ENCODE data around the gene TBCC. TPM values are rescaled to one million over a fixed set of nuclear protein-coding genes. Genes with fewer than 3 reads are reported as not detected.
"Not testable (repeated sequence)": the region's sequence is repeated elsewhere in the genome, so short reads cannot be mapped to it uniquely, and the experiment has no call there.

Gene TBCC
- total RNA-seq, 1 experiment from 2014 or later = 36.2 TPM

GRCh38 chr6:42744351-42744893 lies 1.5 kb downstream of the TBCC start:
- H3K27me3 Mint-ChIP-seq (ENCODE audit: unreplicated experiment) = no peaks in the 10 kb centered on the region
- no peak overlapping the region for H3K27ac Mint-ChIP-seq (ENCODE audit: unreplicated experiment)
- no peaks in the 10 kb centered on the region for H3K9me3 Mint-ChIP-seq (ENCODE audit: low read depth, unreplicated experiment)
- TF ChIP-seq CTCF (IDR thresholded peaks at IDR 0.05; ENCODE audit: unreplicated experiment) = no peak
- H3K4me1 Mint-ChIP-seq (ENCODE audit: low read depth, unreplicated experiment) = peaks cover 26% of the 10 kb centered on the region
- H3K36me3 Mint-ChIP-seq (ENCODE audit: insufficient read depth, unreplicated experiment) = peaks cover 40% of the 10 kb centered on the region
- CTCF ChIA-PET = interaction anchor here (0.5 kb wide), 1 partner anchor 130 kb away, joined by 3 read pairs; no protein-coding TSS in a partner anchor
- BruUV-seq (replicated peaks) = no TSS peak
- peak overlapping the region; percentile 88 for H3K4me3 Mint-ChIP-seq (ENCODE audit: low read depth, unreplicated experiment)
- DNase-seq = no peak
- intact Hi-C loops (cut with micrococcal nuclease; ENCODE audit: unreplicated experiment) = no loop called here

- Mint-ChIP-seq H3K27me3 (ENCODE audit: unreplicated experiment) (peaks cover 12% of the 10 kb centered on the region), H3K36me3 (ENCODE audit: insufficient read depth, unreplicated experiment) (peaks cover 32% of the 10 kb centered on the region), H3K4me3 (ENCODE audit: low read depth, unreplicated experiment) (no peak overlapping the region), H3K4me1 (ENCODE audit: low read depth, unreplicated experiment) (peaks cover 9% of the 10 kb centered on the region), H3K9me3 (ENCODE audit: low read depth, unreplicated experiment) (no peaks in the 10 kb centered on the region), H3K27ac (ENCODE audit: unreplicated experiment) (no peak overlapping the region)
- no peak for TF ChIP-seq CTCF (IDR thresholded peaks at IDR 0.05; ENCODE audit: unreplicated experiment)
- no peak for DNase-seq
- no TSS peak for BruUV-seq (replicated peaks)
- intact Hi-C loops (cut with micrococcal nuclease; ENCODE audit: unreplicated experiment) = no loop called here
- CTCF ChIA-PET = interaction anchor here (0.6 kb wide), 3 partner anchors 12 to 117 kb away, joined by 3 to 4 read pairs (median 3); no protein-coding TSS in a partner anchor
Observed at GRCh38 chr6:42742116-42742894, 3.6 kb downstream of the TBCC start.

GRCh38 chr6:42740725-42741124 lies 5.2 kb downstream of the TBCC start:
- intact Hi-C loops (cut with micrococcal nuclease; ENCODE audit: unreplicated experiment) = no loop called here
- Mint-ChIP-seq H3K9me3 (ENCODE audit: low read depth, unreplicated experiment) (no peaks in the 10 kb centered on the region), H3K4me1 (ENCODE audit: low read depth, unreplicated experiment) (peaks cover 9% of the 10 kb centered on the region), H3K27me3 (ENCODE audit: unreplicated experiment) (peaks cover 14% of the 10 kb centered on the region), H3K4me3 (ENCODE audit: low read depth, unreplicated experiment) (no peak overlapping the region), H3K27ac (ENCODE audit: unreplicated experiment) (no peak overlapping the region), H3K36me3 (ENCODE audit: insufficient read depth, unreplicated experiment) (peaks cover 16% of the 10 kb centered on the region)
- no TSS peak for BruUV-seq (replicated peaks)
- no peak for TF ChIP-seq CTCF (IDR thresholded peaks at IDR 0.05; ENCODE audit: unreplicated experiment)
- no peak for DNase-seq
- CTCF ChIA-PET = interaction anchor here (0.7 kb wide), 1 partner anchor 230 kb away, joined by 5 read pairs; no protein-coding TSS in a partner anchor

- intact Hi-C loops (cut with micrococcal nuclease; ENCODE audit: unreplicated experiment) = no loop called here
- no peak for TF ChIP-seq CTCF (IDR thresholded peaks at IDR 0.05; ENCODE audit: unreplicated experiment)
- no peak for DNase-seq
- Mint-ChIP-seq H3K27me3 (ENCODE audit: unreplicated experiment) (peaks cover 14% of the 10 kb centered on the region), H3K27ac (ENCODE audit: unreplicated experiment) (no peak overlapping the region), H3K9me3 (ENCODE audit: low read depth, unreplicated experiment) (no peaks in the 10 kb centered on the region), H3K36me3 (ENCODE audit: insufficient read depth, unreplicated experiment) (no peaks in the 10 kb centered on the region), H3K4me1 (ENCODE audit: low read depth, unreplicated experiment) (no peaks in the 10 kb centered on the region), H3K4me3 (ENCODE audit: low read depth, unreplicated experiment) (no peak overlapping the region)
- CTCF ChIA-PET = interaction anchor here (0.5 kb wide), 1 partner anchor 24 kb away, joined by 4 read pairs; no protein-coding TSS in a partner anchor
- BruUV-seq (replicated peaks) = no TSS peak
Observed at GRCh38 chr6:42735976-42736375, 9.9 kb downstream of the TBCC start.

- H3K4me3 Mint-ChIP-seq (ENCODE audit: low read depth, unreplicated experiment); H3K36me3 Mint-ChIP-seq (ENCODE audit: insufficient read depth, unreplicated experiment); H3K9me3 Mint-ChIP-seq (ENCODE audit: low read depth, unreplicated experiment); H3K4me1 Mint-ChIP-seq (ENCODE audit: low read depth, unreplicated experiment); DNase-seq; H3K27ac Mint-ChIP-seq (ENCODE audit: unreplicated experiment); intact Hi-C loops (cut with micrococcal nuclease; ENCODE audit: unreplicated experiment); BruUV-seq (replicated peaks): not testable (repeated sequence)
- H3K27me3 Mint-ChIP-seq (ENCODE audit: unreplicated experiment) = peaks cover 14% of the 10 kb centered on the region
- CTCF ChIA-PET = interaction anchor here (0.6 kb wide), 1 partner anchor 12 kb away, joined by 6 read pairs; the partner anchor contains the start of gene TBCC
Observed at GRCh38 chr6:42733867-42734481, 11.9 kb downstream of the TBCC start.

Measured in Calu3 (cell line).